G401.6 (cell line): Measurements from ENCODE around the gene SHROOM1.
"Not testable (repeated sequence)": the region's sequence is repeated elsewhere in the genome, so short reads cannot be mapped to it uniquely, and the experiment has no call there.

Source experiments
- FAIRE-seq: peaks from 2 replicates; lab custom pipeline; 2012; peaks lifted over from hg19 to GRCh38; lab: Jason Lieb, UNC

Gene SHROOM1, protein sequence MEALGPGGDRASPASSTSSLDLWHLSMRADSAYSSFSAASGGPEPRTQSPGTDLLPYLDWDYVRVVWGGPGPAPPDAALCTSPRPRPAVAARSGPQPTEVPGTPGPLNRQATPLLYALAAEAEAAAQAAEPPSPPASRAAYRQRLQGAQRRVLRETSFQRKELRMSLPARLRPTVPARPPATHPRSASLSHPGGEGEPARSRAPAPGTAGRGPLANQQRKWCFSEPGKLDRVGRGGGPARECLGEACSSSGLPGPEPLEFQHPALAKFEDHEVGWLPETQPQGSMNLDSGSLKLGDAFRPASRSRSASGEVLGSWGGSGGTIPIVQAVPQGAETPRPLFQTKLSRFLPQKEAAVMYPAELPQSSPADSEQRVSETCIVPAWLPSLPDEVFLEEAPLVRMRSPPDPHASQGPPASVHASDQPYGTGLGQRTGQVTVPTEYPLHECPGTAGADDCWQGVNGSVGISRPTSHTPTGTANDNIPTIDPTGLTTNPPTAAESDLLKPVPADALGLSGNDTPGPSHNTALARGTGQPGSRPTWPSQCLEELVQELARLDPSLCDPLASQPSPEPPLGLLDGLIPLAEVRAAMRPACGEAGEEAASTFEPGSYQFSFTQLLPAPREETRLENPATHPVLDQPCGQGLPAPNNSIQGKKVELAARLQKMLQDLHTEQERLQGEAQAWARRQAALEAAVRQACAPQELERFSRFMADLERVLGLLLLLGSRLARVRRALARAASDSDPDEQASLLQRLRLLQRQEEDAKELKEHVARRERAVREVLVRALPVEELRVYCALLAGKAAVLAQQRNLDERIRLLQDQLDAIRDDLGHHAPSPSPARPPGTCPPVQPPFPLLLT

DNA sequence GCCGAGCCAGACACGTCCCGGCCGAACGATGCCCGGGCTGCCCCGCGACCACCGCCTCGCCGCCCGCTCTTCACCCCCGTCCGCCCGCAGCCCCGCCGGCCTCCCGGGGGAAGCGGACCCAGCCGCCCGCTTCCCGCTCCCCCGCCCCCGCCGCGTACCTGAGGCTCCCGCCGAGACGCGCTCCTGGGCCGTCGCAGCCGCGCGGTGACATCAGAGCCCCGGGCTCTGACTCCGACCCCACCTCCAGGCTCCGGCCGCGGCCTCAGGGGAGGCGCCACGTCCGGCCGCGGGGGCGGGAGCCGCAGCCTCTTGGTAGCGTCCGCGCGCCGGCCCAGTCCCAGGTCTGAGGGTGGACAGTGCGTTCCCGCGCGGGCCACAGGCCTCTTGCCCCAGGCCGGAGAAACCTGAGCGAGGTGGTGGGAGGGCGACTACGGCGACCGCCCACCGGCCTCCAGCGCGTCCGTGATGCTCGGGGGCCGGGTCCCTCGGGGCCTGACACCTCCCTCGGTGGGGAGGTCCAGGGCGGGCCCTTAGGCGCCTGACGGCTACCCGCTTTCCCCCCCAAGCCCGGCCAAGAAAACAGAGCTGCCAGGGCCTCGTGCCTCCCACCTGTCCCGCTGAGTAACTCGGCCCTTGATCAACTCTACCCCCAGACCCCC lies at the start of gene SHROOM1:
SHROOM1 (minus strand) TSS at position 212 of the 659 bp plus-strand sequence. CDS start 4,507 bp downstream, outside the sequence.
- no peak for FAIRE-seq

DNA sequence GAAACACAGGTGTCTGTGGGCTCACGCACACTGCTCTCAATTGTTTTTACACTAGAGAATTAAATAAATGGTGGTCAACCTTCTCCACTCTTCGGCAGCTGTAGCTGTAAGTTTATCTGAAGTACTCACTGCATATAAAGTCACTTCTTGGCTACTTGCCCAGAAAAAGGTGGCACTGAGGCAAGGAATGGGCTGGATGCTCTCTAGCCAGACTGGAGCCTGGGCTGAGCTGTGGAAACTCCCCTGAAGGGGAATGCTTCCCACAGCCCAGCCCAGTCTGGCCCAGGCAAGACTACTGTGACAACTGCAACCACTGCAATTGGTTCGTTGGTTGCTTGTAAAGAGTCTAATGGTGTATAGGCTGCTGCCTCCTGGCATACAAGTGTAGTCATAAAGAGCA lies 47.5 kb upstream of the SHROOM1 start:
- FAIRE-seq: no peak

DNA sequence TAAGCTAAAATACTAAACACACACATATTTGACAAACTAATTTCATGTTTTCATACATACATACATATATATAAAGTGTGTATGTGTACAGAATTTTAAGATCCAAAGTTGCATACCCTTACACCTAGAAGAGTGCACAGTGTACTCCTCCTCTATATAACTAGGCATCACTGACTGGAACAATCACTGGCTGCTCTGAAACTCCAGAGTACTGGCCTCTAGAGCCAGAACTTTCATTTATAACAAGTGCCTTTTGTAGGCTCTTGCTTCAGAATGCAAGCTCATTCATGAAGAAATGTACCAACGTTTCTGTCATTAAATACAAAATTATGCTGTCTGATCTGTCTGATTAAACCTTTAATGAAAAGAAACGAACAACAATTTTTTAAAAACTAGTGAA lies 47.0 kb upstream of the SHROOM1 start:
- no peak for FAIRE-seq

DNA sequence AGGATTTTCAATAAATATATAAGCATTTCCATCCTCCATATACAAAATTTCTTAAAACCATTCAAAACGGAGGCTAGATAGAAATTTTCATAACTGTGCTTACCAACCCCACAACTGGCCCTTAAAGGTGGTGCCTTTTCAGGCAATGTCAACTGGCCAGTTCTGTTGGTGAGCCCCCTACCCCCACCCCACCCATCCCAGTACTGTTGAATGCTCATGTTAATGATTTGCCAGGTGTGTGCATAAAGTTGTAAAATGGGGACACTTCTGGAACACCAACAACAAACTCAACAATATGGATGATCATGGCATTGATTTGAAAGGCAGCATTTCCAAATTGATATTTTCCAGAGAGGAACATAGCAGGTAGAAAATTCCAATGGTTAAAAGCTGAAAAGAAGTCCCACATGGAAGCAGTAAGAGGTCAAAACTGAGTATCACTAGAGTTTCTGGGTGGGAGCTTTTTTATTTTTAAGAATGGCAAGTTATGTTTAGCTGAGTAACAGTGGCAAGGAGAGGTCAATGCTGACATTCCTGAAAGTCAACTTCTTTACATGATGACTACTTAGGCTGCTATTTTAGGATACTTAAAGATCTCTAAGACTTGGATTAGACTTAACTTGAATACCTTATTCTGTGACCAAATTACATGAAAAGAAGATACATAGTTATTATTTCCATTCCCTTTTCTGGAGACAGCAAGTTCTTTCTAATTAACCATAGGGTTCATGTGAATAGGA lies 45.7 kb upstream of the SHROOM1 start:
- FAIRE-seq: no peak

DNA sequence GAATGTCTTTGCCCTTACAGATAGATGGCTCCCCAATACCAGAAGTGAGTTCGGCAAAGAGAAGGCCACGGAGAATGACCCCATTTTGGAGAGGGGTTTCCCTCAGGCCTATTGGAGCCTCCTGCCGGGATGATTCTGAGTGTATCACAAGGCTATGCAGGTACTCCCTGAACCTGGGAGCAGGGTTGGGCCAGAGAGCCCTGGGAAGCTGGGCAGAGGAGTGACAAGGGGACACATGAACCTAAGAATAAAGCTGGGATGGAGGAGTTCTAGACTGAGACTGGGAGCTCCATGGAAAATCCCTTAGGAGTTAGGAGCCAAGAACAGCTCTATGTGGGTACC lies 43.5 kb upstream of the SHROOM1 start:
- FAIRE-seq: no peak

DNA sequence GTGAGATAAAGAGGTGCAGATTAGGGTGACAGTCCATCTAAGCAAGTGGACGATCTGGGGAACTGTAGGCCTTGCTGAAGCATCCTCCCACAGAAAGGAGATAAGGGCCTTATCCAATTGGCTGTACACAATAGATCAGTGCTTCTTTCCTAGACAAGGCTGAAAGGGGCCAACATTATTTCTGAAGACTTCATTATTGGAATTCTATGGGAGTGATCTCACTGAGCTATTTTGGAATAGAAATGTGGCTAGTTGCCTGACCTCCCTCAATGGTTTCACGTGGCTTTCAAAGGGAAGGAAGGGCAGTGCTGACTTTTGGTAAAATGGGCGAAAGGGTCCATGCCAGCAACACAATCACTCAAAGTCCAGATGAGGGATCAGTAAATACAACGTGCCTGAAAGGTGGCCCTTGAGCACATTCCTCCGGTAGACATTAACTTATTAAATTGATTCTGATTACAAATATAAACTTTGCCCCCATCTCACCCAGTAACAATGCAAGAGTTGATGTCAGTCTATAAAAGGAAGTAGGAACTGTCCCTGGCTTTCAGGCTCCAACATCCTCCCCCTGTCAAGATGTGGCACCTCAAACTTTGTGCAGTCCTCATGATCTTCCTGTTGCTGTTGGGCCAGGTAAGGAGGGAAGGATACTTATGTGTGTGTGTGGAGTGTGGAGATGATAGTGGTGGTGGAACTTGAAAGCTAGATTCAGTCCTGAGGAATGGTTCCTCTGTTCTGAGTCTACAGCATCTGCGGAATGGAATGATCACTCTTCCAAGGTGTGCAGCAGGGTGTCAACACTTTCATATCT lies 42.9 kb upstream of the SHROOM1 start, which contains the start of gene LEAP2:
LEAP2 (plus strand) TSS at position 550 of the 811 bp plus-strand sequence; CDS start at position 577, 27 bp downstream.
- FAIRE-seq: no peak

DNA sequence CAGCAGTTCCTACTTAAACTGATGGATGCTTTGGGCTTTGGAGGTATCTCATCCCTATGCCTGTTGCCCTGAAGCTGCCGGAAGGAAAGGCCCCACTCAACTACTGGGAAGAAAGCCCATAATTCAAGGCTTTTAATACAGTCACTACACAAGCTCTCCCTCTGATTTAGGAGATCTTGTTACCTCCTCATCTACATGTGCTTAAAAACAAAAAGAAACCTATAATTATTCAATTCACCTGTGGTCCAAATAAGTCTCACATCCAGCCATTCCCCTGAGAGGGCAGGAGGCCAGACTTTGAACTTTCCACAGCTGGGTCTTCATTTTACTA lies 42.3 kb upstream of the SHROOM1 start:
- FAIRE-seq: no peak

DNA sequence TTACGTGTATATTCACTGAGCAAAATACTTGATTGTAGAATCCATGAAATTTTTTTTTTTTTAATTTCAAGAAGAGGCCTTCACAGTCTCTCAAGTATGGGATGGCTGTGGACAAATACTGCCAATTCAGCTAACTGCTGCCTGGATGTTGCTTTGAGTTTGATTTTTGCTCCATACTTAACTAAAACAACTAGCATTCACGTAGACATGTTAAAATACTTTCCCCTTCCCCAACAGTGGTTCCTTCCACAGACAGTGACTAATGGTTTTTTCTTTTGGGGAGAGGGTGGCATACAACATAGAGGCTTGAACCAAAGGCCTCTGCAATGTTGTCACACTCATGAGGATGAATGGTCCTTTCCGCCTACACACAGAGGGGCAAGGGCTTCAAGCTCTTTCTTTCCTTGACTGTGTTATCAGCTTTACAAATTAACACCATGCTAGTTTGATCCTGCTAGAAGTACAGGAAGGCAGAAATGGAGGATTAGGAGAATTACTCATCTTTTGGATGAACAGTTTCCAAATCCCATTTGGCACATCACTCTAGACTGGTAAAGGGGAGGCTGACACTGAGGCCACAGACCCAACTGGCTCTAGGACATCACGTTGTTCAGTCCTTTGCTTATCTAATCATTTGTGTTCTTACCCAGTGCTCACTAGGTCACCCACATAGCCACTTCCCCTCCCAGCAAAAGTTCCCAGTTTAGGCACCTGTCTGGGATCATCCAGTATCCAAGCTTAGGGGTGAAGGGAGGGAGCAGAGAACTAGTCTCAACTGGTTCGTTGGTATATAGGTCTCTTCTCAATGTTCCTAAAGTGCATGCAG lies 41.2 kb upstream of the SHROOM1 start:
- no peak for FAIRE-seq

DNA sequence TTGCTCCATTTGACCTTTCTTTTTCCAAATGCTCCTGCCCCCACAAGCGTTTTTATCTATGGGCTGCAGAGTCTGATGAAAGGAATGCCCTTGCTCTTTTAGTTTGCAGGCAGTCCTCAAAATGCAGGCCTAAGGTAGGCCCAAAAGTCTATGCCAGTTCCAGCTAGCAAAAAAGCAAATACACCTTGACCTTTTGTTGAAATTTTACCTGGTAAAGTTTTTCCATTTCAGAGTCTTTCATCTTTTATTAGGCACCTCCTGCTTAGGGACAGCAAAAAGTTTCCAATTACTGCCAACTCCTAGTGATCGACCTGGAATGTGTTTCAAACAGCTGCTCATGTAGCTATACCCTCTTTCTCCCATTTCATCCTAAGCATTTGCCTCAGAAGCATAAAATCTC lies 40.4 kb upstream of the SHROOM1 start:
- no peak for FAIRE-seq

DNA sequence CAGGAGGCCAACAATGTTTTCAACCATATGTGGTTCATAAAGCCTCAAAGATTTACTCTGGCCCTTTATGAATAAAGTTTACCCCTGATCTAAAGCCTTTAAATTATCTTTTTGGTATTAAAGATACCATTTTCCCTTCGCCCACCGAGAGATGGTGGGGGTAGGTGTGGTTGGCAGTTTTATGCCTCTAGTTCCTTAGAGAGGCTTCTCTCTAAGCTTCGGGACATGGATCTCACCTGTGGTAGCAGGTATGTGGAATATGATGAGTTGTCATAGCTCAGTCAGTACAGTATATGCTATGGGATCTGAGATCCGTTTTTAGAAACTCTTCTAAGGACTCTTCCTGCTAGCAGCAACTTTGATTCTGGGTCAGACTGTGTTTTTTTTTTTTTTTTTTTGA lies 38.3 kb upstream of the SHROOM1 start:
- FAIRE-seq: no peak

DNA sequence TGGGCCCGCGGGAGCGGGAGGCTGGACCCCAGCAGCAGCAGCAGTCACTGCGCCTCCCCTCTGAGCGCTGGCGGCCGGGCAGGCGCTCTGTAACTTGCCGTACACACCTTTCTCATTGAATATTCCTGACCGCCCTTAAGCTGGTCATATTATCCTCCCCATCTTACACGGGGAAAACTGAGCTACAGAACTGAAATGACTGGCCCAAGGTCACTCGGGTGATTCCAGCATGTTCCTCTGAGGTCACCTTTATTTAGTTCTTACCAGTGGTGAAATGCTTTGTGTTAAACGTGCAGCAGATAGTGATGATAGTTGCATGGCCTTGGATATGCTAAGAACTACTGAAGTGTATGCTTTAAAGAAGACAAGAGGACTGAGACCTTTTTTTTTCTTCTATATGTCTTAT lies 36.6 kb upstream of the SHROOM1 start:
- no peak for FAIRE-seq

DNA sequence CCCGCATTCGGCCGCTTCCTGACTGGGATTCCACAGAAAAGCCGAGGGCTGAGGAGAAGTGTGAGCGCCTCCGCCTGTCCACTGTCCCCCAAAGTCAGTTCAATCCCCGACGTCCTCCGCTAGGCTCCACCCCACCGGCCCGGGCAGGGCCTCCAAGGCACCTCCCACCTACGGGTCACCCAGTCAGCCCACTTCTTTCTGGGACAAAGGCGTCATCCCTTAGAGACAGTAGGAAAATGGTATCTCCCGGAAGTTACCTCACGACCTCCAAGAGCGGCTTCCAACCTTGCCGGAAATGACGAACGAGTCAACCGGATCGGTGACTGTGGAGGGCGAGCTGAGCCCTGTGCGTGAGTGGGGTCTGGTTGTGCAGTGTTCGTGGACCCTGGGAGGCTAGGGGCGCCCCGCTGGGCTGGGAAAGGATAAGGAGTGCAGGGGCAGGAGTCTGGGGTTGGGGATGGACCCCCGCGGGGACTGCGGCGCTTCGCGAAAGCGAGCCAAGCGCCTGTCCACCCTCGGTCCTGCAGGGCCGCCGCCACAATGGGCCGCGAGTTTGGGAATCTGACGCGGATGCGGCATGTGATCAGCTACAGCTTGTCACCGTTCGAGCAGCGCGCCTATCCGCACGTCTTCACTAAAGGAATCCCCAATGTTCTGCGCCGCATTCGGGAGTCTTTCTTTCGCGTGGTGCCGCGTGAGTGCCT lies 36.0 kb upstream of the SHROOM1 start, which contains the start of the genes GDF9 and UQCRQ:
GDF9 (minus strand) TSS at position 128 of the 704 bp plus-strand sequence. CDS start 1,936 bp downstream, outside the sequence.
UQCRQ (plus strand) TSS at position 301 of the 704 bp plus-strand sequence; CDS start at position 541, 240 bp downstream.
- FAIRE-seq: peak; percentile 98

DNA sequence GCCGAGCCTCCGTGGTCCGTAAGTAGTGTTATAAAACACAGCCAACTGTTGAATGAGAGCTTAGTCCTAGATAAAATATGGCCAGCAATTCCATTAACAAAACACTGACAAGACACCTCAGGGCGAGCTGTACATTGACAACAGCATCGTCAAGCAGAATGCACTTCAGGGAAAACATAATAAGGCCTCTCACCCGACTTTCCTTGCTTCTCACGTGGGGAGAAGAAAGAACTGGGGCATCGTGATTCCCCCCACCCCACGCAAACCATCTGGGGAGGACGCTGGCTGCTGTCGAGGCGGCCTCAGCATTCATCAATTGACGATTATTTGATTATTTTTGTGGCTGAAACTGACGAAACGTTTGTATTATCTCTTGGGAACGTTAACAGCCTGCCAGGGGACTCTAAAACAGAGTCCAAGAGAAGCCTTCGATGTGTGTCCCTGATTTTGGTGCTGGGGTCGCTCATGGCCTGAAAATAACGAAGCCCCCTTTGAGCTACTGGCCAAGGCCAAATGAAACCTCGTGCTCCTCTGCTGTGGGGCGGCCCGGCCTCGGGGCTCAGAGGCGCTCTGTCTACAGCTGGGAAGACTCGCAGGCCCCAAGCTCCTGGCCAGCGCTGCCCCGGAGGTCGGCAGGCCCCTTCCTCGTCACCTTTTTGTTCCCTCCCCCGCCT lies 35.4 kb upstream of the SHROOM1 start:
- FAIRE-seq: no peak

DNA sequence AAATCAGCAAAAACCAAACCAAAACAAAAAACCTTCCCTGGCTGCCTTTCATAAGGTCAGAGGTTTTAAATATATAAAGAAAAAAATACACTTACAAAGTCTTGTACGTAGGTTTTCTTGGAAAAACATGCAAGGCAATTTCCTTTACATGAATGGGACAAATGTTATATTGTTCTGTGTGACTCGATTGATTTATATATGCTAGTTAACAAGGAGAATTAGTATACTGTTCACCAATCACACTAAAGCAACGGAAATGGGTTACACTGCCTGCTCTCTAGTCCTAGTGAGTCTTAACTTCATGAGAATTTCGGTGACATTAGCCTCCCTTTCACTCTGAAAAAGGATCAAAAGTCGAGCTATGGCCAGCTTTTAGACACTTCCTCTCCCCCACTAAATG lies 30.3 kb upstream of the SHROOM1 start:
- FAIRE-seq: no peak

DNA sequence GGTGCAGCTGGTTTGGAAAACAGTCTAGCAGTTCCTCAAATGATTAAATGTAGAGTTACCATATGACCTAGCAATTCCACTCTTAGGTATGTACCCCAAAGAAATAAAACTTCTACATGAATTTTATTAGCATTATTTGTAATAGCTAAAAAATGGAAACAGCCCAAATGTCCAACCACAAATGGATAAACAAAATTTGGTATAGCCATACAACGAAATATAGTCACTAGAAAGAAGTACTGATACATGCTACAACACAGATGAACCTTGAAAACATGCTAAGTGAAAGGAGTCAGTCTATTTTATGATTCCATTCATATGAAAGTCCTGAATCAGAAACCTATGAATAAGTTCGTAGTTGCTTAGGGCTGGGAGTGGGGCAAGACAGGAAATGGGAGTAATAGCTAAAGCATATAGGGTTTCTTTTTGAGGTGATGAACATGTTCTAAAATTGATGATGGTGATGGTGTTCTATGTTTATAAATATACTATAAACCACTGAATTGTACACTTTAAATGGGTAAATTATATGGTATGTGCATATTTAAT lies 29.5 kb upstream of the SHROOM1 start:
- FAIRE-seq: no peak

DNA sequence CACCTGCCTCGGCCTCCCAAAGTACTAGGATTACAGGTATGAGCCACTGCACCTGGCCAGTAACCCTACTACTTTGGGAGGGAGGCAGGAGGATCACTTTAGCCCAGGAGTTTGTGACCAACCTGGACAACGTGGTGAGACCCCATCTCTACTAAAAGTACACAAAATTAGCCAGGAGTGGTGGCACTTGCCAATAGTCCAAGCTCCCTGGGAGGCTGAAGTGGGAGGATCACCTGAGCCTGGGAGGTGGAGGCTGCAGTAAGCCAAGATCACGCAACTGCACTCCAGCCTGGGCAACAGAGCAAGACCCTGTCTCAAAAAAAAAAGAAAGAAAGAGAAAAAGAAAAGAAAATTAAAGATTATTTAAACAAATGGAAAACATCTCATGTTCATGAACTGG lies 25.6 kb upstream of the SHROOM1 start:
- no peak for FAIRE-seq

DNA sequence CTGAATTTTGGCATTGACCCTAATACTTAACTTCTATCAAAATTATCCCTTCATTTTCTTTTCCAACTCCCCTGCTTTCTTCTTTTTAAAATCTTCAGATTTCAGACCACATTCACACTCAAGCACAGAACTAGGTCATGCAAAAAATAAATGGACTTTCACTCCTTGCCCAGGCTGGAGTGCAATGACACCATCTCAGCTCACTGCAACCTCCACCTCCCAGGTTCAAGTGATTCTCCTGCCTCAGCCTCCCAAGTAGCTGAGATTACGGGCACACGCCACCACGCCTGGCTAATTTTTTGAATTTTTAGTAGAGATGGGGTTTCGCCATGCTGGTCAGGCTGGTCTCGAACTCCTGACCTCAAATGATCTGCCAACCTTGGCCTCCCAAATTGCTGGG lies 24.5 kb upstream of the SHROOM1 start:
- not testable (repeated sequence) for FAIRE-seq

DNA sequence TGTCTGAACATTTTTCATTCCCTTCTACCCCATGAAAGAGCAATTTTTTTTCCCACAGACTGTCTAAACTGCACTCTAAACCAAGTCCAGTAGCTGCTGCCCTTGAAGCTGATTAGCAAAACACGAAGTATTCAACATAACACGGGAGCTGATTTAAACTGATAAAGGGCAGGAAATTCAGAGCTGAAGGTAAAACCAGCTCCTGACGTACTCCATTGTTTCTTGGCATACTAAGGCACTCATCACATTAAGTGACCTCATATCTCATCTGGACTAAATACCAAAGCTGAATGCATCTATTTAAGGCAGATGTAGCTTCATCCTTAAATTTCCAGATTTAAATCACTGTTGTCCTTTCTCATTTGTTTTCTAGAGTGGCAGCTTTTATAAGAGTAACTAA lies 23.9 kb upstream of the SHROOM1 start:
- FAIRE-seq: no peak

DNA sequence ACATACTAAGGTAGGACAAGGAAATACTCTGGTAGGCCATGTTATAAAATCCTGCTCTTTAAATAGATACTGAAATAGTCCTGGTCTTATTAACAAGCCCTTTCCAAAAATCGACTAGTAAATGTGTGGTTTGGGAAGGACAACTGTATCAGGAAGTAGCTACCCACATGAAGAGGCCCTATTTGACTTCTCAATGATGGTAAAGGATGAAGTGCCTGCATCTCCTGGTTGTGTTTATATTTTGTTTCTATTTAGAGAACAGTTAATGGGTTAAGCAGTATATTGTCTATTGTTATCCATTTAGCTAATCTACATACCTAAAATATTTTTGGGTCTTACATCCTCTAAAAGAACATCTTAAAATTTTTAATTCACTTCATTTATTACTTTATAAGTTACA lies 23.3 kb upstream of the SHROOM1 start:
- no peak for FAIRE-seq
